Breast epithelium (tissue), 4 donors: ENCODE results near the gene SHMT1. TPM values are rescaled to one million over a fixed set of nuclear protein-coding genes. Genes with fewer than 3 reads are reported as not detected.

ENCODE experiments used
- DNase-seq, 2 donors: peaks; one replicate each; pipeline ENCODE4 v3.0.0-alpha.2; 2019; ENCODE audit warnings: low spot score in 2 of 2
- H3K27ac ChIP-seq, 2 donors: fragments of 200-600 bp; sonication (generic) in 1 of 2; one replicate each; pipeline ENCODE4 v1.5.1; 2016 to 2019; ENCODE audit warnings: mild to moderate bottlenecking in 1 of 2
- H3K27me3 ChIP-seq, 2 donors: fragments of 200-600 bp; sonication (generic) in 1 of 2; one replicate each; pipeline versions ENCODE4 v1.5.1 to v1.6.0; 2017 to 2019; ENCODE audit warnings: control low read depth in 1 of 2, mild to moderate bottlenecking in 1 of 2
- H3K36me3 ChIP-seq: fragments of 200-600 bp; one replicate; pipeline ENCODE4 v1.5.1; 2019
- H3K4me1 ChIP-seq, 2 donors: fragments of 200-600 bp; sonication (generic); one replicate each; pipeline ENCODE4 v1.5.1; 2016 to 2019; ENCODE audit warnings: control low read depth in 1 of 2
- H3K4me3 ChIP-seq, 3 donors: fragments of 200-600 bp; sonication (generic); 1 replicate in 2 of 3; 2 replicates in 1 of 3; pipeline ENCODE4 v1.5.1; 2016 to 2019; ENCODE audit warnings: mild to moderate bottlenecking in 3 of 3, moderate library complexity in 2 of 3
- H3K9me3 ChIP-seq, 2 donors: fragments of 200-600 bp; sonication (generic) in 1 of 2; one replicate each; pipeline ENCODE4 v1.5.1; 2016 to 2019; ENCODE audit warnings: control low read depth in 1 of 2
- CTCF ChIP-seq, 3 donors: fragments of 450-650 bp; IDR thresholded peaks; one replicate each; pipeline ENCODE4 v1.5.1; 2016 to 2017; ENCODE audit warnings: antibody characterized with exemption in 3 of 3, mild to moderate bottlenecking in 3 of 3, moderate library complexity in 3 of 3
- POLR2A ChIP-seq: fragments of 450-650 bp; IDR thresholded peaks from one replicate; pipeline ENCODE4 v1.6.1; 2016; ENCODE audit warnings: antibody characterized with exemption, mild to moderate bottlenecking, moderate library complexity
- POLR2AphosphoS5 ChIP-seq, 3 donors: sonication (generic); formaldehyde crosslinking; IDR thresholded peaks; one replicate each; pipeline ENCODE4 v1.6.1; 2017; ENCODE audit warnings: antibody characterized with exemption in 3 of 3
- intact Hi-C: fragments of 100-400 bp; cut with DNase I; formaldehyde crosslinking; loops from one replicate; pipeline ENCODE4 v1.15.1; 2023; ENCODE audit warnings: low total_unique reads
- total RNA-seq, 3 donors: library from RNA; depleted of rRNA; stranded (reverse); fragments of >200 nt; gene quantifications; one replicate each; pipeline ENCODE4 v1.1.0, GENCODE V29; 2016

SHMT1 gene
- total RNA-seq, 3 donors from 2014 or later, result 38.3 to 144 (median 47.1) TPM

GRCh38 chr17:18327556-18327955 is 35.8 kb downstream of the SHMT1 start:
- H3K27ac ChIP-seq, result no peak overlapping the region
- peaks cover 11% of the 10 kb centered on the region for H3K36me3 ChIP-seq
- no peak for DNase-seq
- no peaks in the 10 kb centered on the region for H3K4me1 ChIP-seq
- no peak overlapping the region for H3K4me3 ChIP-seq
- intact Hi-C loops, result no loop called here
- H3K9me3 ChIP-seq, result no peaks in the 10 kb centered on the region
- TF ChIP-seq POLR2A, result no peak
- no peak for TF ChIP-seq CTCF (IDR thresholded peaks at IDR 0.05)
- no peak for TF ChIP-seq POLR2AphosphoS5 (IDR thresholded peaks at IDR 0.05)
- no peaks in the 10 kb centered on the region for H3K27me3 ChIP-seq

- H3K4me1 ChIP-seq, result no peaks in the 10 kb centered on the region
- H3K27me3 ChIP-seq, result no peaks in the 10 kb centered on the region
- TF ChIP-seq CTCF (IDR thresholded peaks at IDR 0.05) (no peak), POLR2A (no peak), POLR2AphosphoS5 (IDR thresholded peaks at IDR 0.05) (no peak)
- H3K36me3 ChIP-seq, result peaks cover 11% of the 10 kb centered on the region
- no peak overlapping the region for H3K4me3 ChIP-seq
- no peaks in the 10 kb centered on the region for H3K9me3 ChIP-seq
- DNase-seq, result no peak
- H3K27ac ChIP-seq, result no peak overlapping the region
- intact Hi-C loops, result no loop called here
These were observed 36.3 kb downstream of the SHMT1 start for GRCh38 chr17:18327093-18327492.

GRCh38 chr17:18326572-18326971 is 36.8 kb downstream of the SHMT1 start:
- no peak overlapping the region for H3K4me3 ChIP-seq
- H3K27ac ChIP-seq, result no peak overlapping the region
- H3K9me3 ChIP-seq, result no peaks in the 10 kb centered on the region
- H3K27me3 ChIP-seq, result no peaks in the 10 kb centered on the region
- H3K36me3 ChIP-seq, result peaks cover 11% of the 10 kb centered on the region
- DNase-seq, result no peak
- TF ChIP-seq POLR2A (no peak), POLR2AphosphoS5 (IDR thresholded peaks at IDR 0.05) (no peak), CTCF (IDR thresholded peaks at IDR 0.05) (no peak)
- intact Hi-C loops, result no loop called here
- no peaks in the 10 kb centered on the region for H3K4me1 ChIP-seq

- Histone ChIP-seq H3K36me3 (peaks cover 11% of the 10 kb centered on the region), H3K9me3 (no peaks in the 10 kb centered on the region), H3K27me3 (no peaks in the 10 kb centered on the region), H3K27ac (no peak overlapping the region), H3K4me3 (no peak overlapping the region), H3K4me1 (peaks cover 0 to under 1% of the 10 kb centered on the region in 2 donors)
- intact Hi-C loops, result no loop called here
- TF ChIP-seq POLR2A, result no peak
- TF ChIP-seq CTCF (IDR thresholded peaks at IDR 0.05), result no peak
- no peak for TF ChIP-seq POLR2AphosphoS5 (IDR thresholded peaks at IDR 0.05)
- no peak for DNase-seq
These were observed 37.3 kb downstream of the SHMT1 start for GRCh38 chr17:18326039-18326438.

GRCh38 chr17:18324140-18325050 is 39.0 kb downstream of the SHMT1 start:
- no peak for DNase-seq
- H3K27ac ChIP-seq, result no peak overlapping the region
- H3K27me3 ChIP-seq, result no peaks in the 10 kb centered on the region
- H3K4me1 ChIP-seq, result peaks cover 2 to 17% of the 10 kb centered on the region in 2 donors
- H3K36me3 ChIP-seq, result peaks cover 11% of the 10 kb centered on the region
- TF ChIP-seq CTCF (IDR thresholded peaks at IDR 0.05) (no peak), POLR2AphosphoS5 (IDR thresholded peaks at IDR 0.05) (no peak), POLR2A (no peak)
- intact Hi-C loops, result no loop called here
- H3K4me3 ChIP-seq, result no peak overlapping the region
- H3K9me3 ChIP-seq, result no peaks in the 10 kb centered on the region
